Upper lobe of left lung (tissue), 4 donors: Measurements from ENCODE around the gene RASAL1.

ENCODE experiments used
- CTCF ChIP-seq, 6 experiments: fragments of 450-650 bp in 4 of 6; fragments of 200-600 bp in 2 of 6; sonication (generic) in 2 of 6; IDR thresholded peaks; one replicate each; pipeline ENCODE4 v1.5.1; 2016 to 2019; ENCODE audit warnings: antibody characterized with exemption in 6 of 6
- EP300 ChIP-seq, 4 donors: sonication (generic); formaldehyde crosslinking; IDR thresholded peaks; one replicate each; pipeline ENCODE4 v1.5.1; 2017; ENCODE audit warnings: antibody characterized with exemption in 4 of 4, control low read depth in 2 of 4
- POLR2A ChIP-seq, 4 donors: fragments of 450-650 bp; IDR thresholded peaks; one replicate each; pipeline ENCODE4 v1.5.1; 2016 to 2017; ENCODE audit warnings: antibody characterized with exemption in 4 of 4, mild to moderate bottlenecking in 2 of 4

- no peak for TF ChIP-seq CTCF (IDR thresholded peaks at IDR 0.05)
- no peak for TF ChIP-seq POLR2A (IDR thresholded peaks at IDR 0.05)
- no peak for TF ChIP-seq EP300 (IDR thresholded peaks at IDR 0.05)
Observed at GRCh38 chr12:113144806-113145205, 9.2 kb upstream of the RASAL1 start.
